GM21360 (cell line): Measurements from ENCODE around the gene TEX50.
A peak's percentile ranks its signal among the peaks of the same experiment; 100 is the strongest.
"Not testable (repeated sequence)": the region's sequence is repeated elsewhere in the genome, so short reads cannot be mapped to it uniquely, and the experiment has no call there.

ENCODE experiments used
- ATAC-seq: cut with Tn5 transposase; IDR thresholded peaks from one replicate; pipeline ENCODE4 v1.9.1; 2021; ENCODE audit warnings: mild to moderate bottlenecking, moderate library complexity; ENCODE audit not compliant: unreplicated experiment

Gene TEX50, protein sequence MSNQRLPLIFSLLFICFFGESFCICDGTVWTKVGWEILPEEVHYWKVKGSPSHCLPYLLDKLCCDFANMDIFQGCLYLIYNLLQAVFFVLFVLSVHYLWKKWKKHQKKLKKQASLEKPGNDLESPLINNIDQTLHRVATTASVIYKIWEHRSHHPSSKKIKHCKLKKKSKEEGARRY

DNA sequence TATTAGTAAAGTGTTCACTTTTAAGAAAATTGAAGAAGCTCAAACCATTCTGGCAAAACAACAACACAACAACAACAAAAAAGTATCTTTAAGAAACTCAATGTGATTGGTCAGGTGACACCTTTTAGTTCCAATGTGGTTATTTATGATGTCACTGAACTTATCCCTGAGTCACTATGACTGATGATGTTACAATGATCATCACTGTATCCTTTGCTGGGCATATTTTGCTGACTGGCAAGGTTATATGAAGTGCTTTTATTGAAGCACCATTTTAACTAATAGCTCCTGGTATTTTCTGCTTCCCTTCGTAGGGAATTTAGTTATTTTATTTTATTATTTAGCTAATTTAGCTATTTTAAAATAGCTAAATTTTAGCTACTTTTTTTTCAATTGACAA is at the start of gene TEX50:
TSS of gene TEX50 (plus strand) at position 223 of the 400 bp plus-strand sequence. CDS start 184 bp downstream, outside the sequence.
- no peak for ATAC-seq

DNA sequence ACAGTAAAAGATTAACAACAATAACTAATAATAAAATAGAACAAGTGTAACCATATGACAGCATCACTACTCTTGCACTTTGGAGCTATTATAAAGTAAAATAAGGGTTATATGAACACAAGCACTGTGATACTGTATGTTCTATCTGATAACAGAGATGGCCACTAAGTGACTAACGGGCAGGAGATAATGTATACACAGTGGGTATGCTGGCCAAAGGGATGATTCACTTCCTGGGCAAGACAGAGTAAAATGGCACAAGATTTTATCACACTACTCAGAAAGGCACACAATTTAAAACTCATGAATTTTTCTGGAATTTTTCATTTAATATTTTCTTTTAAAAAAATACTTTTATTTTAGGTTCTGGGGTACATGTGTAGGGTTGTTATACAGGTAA is 44.6 kb upstream of the TEX50 start:
- no peak for ATAC-seq

DNA sequence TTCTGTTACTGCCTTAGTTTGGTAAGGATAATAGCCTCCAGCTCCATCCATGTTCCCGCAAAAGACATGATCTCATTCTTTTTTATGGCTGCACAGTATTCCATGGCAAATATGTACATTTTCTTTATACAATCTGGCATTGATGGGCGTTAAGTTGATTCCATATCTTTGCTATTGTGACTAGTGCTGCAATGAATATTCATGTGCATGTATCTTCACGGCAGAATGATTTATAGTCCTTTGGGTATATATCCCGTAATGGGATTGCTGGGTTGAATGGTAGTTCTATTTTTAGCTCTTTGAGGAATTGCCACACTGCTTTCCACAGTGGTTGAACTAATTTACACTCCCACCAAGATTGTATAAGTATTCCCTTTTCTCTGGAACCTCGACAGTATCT is 44.0 kb upstream of the TEX50 start:
- ATAC-seq: not testable (repeated sequence)

DNA sequence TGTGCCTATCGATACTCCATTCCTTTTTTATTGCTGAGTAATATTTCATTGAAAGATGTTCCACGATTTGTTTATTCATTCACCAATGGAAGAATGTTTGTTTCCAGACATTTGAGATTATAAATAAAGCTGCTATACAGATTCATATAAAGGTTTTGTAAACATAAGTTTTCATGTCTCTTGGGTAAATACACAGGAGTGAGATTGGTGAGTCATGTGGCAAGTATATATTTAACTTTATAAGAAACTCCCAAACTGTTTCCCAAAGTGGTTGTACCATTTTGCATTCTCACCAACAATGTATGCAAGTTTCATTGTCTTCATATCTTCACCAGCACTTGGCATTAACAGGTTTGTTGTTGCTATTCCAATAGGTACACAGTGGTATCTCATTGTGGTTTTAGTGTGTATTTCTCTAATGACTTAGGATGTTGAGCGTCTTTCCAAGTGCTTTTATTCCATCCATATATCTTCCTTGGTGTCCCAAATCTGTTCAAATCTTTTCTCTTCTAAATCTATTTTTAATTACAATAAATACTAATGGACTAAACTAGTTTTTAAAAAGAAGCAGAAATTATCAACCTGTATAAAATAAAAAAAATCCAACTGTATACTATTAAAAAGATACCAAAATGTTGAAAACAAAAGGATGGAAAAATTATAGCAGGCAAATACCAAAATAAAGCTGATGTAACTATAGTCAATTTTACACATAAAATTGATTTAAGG is 38.9 kb upstream of the TEX50 start:
- no peak for ATAC-seq

DNA sequence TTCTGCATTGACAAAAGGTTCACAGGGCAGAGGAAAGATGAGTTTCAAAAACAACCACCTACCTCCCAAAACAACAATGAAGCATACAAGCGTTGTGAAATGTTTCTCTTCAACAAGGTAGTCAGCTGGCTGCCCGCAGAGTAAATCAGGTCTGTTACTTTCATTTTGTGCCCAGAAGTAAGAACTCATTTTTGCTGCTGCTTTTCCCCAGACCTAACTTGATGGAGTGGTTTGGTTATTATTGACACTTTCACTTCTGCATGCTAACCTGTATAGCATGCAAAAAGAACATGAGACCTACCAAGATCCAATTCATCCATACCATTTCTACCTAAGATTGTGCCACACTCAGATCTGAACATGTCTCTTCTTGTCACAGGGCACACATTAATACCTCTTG is 33.5 kb upstream of the TEX50 start:
- ATAC-seq: peak; percentile 54

DNA sequence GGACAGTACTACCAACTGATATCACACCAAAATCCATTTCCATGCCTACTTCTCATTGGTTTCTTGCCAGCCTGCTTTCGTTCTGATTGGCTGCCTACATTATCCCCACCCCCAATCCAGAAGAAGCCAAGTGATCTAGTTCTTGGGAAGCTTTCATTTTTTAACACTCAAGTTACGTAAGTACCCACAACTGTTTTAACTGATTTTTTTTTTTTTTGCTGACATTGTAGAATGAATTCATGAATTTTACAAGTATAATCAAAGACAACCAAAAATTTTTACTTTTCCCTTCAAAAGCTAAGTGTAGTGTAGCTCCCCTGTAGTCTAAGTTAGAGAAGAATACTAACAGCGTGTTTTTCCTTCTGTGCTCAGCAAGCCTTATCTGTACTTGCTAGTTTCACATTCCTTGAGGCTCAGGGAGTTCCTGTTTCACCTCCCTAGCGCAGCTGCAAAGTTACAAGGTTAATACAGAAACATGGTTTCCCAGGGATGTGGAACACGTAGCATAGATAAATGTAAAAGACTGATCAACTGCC is 32.0 kb upstream of the TEX50 start, which contains the start of gene SLC9C2:
TSS of gene SLC9C2 (minus strand) at position 17 of the 536 bp plus-strand sequence. CDS start 1,296 bp downstream, outside the sequence.
- ATAC-seq: no peak

DNA sequence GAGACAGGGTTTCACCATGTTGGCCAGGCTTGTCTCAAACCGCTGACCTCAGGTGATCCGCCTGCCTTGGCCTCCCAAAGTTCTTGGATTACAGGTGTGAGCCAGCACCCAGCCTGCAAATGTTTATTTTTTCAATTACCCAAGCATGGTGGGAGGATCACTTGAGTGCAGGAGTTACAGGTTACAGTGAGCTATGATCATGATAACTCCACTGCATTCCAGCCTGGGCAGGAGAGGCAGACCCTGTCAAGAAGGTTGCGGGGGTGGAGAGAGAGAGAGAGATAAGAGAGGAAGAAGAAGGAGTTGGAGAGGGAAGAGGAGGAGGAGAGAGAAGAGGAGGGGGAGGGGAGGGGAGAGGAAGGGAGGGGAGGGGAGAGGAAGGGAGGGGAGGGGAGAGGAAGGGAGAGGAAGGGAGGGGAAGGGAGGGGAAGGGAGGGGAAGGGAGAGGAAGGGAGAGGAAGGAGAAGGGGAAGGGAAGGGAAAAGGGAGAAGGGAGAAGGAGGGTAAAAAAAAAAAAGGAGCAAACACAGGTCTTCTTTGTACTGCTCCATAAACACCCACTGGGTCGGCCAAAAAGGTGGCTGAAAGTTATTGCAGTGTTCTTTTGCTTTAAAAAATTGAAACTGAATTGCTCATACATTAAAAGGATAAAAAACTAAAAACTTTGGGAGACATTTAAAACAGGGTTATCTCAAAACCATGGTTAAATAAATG is 26.5 kb upstream of the TEX50 start:
- ATAC-seq: no peak

DNA sequence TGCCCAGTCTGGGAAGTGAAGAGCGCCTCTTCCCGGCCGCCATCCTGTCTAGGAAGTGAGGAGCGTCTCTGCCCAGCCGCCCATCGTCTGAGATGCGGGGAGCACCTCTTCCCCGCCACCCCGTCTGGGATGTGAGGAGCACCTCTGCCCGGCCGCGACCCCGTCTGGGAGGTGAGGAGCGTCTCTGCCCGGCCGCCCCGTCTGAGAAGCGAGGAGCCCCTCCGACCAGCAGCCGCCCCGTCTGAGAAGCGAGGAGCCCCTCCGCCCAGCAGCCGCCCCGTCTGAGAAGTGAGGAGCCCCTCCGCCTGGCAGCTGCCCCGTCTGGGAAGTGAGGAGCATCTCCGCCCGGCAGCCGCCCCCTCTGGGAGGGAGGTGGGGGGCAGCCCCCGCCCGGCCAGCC is 22.1 kb upstream of the TEX50 start:
- ATAC-seq: not testable (repeated sequence)

DNA sequence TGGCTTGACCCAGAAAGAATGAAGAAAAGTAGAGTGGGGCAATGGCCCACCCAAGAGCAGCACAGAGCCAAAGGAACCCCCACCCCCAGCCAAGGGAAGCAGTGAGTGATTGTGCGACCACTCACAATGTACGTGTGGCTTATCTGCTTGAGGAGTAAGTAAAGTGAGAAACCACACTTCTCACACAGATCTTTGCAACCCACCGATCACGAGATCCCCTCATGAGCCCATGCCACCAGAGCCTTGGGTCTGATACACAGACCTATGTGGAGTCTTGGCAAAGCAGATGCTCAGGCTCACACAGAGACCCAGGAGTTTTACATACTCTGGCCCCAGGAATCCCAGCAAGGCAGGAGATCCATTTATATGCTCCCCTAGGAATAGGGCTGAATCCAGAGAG is 18.3 kb upstream of the TEX50 start:
- no peak for ATAC-seq

DNA sequence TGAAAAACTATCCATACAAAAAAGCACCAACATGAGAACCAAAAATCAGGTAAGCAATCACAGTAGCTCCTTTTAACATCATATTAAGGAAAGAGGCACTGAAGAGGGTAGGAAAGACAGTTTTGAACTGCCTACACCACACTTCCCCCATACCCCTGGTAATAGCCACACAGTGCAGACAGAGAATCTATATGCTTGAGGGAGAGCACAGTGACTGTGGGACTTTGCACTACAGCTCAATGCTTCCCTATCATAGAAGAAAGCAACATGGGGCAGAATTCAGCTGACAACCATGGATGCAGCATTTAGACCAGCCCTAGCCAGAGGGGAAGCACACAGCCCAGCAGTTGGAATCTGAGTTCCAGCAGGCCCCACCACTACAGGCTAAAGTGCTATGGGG is 7.9 kb upstream of the TEX50 start:
- ATAC-seq: no peak

DNA sequence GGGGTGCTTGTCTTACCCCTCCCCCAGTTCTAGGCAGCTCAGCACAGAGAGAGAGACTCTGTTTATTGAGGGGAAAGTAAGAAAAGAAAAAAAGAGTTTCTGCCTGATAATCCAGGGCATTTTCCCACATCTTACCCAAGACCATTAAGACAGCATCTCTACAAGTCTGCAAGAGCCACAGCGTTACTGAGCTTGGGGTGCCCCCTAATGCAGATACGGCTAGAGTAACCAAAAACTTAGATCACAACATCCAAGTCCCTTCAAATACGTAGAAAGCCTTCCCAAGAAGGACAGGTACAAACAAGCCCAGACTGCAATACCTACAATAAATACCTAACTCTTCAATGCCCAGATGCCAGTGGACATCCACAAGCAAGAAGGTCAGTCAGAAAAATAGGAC is 6.2 kb upstream of the TEX50 start:
- ATAC-seq: no peak

DNA sequence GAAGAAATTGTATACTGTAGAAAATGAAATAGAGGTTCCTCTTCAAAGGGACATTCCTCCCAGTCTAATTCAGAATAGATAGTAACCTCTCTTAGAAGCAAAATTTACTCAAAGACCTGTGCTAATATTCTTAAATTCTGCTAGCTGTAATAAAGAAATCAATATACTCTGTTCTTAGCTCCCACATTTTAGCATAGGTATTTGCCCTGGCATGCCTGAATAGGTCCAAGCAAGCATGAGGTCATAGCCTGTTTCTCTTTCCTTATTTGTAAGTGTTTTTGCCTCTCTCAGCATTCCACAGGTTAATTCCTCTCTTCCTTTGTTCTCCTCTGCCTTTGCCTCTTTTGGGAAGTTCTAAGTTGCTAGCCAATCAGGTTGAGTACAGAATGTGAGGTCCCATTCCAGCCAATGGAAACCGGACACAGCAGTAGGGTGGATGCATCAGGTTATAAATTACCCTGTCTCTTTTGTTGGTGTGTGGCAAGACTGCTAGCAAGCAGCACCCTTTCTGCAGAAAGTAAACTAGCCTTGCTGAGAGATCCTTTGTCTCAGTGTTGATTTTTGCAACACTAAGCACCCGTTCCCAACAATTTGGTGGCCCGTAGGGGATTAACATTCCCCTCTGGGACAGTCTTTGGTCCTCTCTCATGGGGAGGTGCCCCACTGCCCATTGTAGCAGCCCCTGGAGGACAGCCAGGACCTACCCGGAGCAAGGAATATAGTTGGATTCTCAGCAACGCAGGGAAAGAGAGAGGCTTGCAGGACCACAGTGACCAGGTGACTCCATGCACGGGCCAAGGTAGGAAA is 2.3 kb downstream of the TEX50 start:
- not testable (repeated sequence) for ATAC-seq

DNA sequence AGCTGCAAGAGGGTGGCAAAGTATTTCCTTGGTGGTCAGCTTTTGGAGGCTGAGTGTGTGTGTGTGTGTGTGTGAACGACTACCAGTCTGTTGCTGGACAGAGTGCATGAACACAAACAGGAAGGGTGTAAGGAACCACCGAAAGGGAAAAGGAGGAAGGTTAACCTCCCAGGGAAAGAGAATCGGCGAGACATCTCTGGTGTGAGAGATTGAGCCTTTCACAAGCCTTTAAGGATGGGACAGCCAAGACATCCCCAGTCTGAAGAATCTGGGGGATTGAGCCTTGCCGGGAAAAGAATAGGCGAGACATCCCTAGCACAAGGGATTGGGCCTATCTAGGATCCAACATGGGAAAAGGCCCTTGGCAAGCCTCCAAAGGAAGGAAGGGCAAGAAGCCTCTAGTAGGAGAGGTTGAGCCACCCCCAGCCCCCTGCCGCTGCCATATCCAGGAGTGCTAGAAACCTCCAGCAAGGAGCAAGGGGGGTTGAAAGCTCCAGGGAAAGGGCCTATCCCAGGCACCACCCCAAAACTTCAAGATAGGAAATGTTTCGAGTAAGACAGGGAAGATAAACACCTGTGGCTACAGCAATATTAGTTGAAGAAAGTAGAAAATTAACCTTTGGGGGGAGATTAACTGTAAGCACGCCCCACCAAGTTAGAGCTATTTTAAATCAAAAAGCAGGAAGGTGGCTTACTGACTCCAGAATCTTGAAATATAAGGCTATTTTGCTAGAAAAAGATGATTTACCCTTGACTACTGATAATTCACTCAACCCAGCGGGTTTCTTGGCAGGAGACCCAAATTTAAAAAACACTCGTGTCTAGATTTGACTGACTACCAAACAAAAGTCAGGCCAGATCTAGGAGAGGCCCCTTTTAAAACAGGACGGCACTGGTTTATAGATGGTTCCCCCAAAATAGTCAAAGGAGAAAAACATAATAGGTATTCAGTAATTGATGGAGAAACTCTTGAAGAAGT is 3.2 kb downstream of the TEX50 start:
- no peak for ATAC-seq

DNA sequence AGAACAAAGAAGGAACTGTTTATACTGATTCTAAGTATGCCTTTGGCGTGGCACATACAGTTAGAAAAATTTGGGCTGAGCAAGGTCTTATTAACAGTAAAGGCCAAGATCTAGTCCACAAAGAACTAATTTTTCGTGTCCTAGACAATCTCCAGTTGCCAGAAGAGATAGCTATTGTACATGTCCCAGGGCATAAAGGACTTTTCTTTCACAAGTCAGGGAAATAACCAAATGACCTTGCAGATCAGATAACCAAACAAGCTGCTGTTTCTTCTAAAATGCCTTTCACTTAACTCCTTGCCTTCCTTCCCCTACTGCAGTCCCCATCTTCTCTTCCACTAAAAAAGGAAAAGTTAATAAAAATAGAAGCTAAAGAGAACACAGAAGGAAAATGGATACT is 4.0 kb downstream of the TEX50 start:
- ATAC-seq: no peak

DNA sequence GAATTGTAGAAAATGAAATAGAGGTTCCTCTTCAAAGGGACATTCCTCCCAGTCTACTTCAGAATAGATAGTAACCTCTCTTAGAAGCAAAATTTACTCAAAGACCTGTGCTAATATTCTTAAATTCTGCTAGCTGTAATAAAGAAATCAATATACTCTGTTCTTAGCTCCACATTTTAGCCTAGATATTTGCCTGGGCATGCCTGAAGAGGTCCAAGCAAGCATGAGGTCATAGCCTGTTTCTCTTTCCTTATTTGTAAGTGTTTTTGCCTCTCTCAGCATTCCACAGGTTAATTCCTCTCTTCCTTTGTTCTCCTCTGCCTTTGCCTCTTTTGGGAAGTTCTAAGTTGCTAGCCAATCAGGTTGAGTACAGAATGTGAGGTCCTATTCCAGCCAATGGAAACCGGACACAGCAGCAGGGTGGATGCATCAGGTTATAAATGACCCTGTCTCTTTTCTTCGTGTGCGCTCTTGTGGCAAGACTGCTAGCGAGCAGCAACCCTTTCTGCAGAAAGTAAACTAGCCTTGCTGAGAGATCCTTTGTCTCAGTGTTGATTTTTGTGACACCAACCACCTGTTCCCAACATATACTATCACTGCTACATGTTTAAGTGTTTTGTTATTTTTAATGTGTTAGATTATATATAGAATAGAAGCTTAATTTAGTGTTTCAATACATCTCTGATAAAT is 7.5 kb downstream of the TEX50 start:
- not testable (repeated sequence) for ATAC-seq

DNA sequence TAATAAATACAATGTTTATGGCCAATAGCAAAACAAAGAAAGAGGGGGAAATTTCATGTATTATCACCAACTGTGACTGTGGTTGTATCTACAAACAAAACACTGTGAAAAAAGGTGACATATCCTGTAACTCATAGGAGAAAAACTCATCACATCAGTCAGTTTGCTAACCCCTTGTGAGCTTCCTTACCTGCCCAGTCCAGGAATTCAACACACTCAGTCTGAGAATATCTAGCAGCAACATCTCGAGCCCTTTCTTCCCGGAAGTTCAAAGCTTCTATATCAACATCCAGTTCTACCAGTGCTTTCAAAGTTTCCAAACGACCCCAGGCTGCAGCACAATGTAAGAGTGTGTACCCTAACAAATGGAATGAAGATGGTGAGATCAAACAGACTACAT is 11.5 kb downstream of the TEX50 start:
- no peak for ATAC-seq

DNA sequence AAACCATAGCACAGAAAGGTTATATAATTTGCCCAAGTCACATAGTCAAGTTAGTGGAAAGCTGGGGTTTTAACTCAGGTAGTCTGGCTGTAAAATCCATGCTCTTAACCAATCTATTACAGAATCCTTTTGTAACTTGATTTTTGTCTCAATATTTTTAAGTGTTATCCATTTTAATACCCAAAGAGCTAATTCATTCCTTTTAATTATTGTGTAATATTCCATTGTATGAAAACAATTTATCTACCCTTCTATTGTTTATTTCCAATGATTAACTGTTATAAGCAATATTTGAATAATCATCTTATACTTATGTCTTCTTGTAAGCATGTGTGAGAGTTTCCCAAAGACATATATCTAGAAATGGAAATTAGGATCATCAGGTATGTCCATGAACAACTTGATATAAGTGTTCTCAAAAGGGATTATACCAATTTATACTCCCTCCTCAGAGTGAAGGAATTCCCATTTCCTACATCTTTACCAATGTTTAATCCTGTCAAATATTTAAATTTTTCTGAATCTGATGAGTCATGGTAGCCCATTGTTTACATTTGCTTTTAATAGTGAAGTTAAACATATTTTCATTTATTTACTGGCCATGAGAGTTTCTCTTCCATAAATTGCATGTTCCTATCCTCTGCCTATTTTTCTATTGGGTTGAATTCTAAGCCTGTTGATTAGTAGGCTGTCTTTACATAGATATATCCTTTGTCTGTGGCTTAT is 13.9 kb downstream of the TEX50 start:
- no peak for ATAC-seq

DNA sequence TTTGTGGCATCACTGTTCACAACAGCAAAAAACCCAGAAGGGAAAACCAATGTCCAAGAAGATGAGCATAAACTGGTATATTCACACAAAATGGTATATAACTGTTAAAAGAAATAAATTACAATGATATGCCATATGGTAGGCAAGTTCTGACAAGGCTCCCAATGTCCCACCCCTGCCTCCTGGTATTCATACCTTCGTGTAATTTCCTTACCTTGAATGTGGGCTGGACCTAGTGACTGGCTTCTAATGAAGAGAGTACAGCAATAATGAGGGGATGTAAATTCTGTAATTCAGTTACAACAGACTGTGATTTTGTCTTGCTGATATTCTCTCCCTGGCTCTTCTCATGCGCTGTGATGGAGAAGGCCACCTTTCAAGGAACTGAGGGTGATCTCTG is 25.2 kb downstream of the TEX50 start:
- no peak for ATAC-seq
